ENCODE results near the gene AKAP8L. TPM values are rescaled to one million over a fixed set of nuclear protein-coding genes. Genes with fewer than 3 reads are reported as not detected.

Gene AKAP8L
- total RNA-seq, 3 donors from 2014 or later: 74.4 to 111 (median 96.0) TPM

DNA sequence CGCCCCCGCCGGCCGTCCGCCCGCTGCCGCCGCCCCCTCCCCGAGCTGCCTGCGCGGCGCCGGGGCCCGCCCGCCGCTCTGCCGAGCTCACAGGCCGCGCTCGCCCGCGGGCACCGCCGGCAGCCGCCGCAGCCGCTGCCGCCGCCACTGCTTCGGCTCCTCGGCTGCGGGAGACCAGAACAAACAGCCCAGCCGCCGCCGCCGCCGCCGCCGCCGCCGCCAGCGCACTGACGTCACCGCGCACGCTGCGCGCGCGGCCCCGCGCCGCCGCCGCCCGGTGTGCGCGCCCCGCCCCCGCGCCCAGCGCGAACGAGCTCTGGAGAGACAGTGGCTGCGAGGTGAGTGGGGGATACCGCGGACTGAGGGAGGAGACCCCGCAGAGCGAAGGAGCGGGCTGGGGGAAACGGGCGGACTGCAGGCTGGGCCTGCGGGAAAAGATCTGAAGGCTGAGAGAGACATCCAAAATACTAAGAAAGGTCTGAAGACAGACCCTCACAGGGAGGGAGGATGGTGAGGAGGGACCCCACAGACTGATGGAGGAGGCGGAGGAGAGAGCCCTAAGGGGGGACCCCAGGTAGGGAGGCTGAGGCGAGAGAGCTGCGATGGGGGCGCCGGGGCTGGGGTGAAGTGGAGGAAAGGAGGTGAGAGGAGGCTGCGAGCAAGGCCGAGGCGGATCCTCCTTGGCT lies 86.3 kb downstream of the AKAP8L start, which contains the start of gene BRD4:
Gene BRD4 (minus strand): TSS at position 229 of the 686 bp plus-strand sequence. CDS start 59,440 bp downstream, outside the sequence.
- Histone ChIP-seq H3K4me1 (ENCODE audit: low read depth) (peaks cover 31% of the 10 kb centered on the region), H3K4me3 (peak within 1 kb of the TSS; percentile 94), H3K9me3 (no peaks in the 10 kb centered on the region), H3K36me3 (ENCODE audit: low read depth) (no peaks in the 10 kb centered on the region)
- TF ChIP-seq, protein P1, sequence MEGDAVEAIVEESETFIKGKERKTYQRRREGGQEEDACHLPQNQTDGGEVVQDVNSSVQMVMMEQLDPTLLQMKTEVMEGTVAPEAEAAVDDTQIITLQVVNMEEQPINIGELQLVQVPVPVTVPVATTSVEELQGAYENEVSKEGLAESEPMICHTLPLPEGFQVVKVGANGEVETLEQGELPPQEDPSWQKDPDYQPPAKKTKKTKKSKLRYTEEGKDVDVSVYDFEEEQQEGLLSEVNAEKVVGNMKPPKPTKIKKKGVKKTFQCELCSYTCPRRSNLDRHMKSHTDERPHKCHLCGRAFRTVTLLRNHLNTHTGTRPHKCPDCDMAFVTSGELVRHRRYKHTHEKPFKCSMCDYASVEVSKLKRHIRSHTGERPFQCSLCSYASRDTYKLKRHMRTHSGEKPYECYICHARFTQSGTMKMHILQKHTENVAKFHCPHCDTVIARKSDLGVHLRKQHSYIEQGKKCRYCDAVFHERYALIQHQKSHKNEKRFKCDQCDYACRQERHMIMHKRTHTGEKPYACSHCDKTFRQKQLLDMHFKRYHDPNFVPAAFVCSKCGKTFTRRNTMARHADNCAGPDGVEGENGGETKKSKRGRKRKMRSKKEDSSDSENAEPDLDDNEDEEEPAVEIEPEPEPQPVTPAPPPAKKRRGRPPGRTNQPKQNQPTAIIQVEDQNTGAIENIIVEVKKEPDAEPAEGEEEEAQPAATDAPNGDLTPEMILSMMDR (IDR thresholded peaks at IDR 0.05): no peak
- intact Hi-C loops (cut with DNase I, micrococcal nuclease): no loop called here
- ATAC-seq (peak; percentile 89), DNase-seq (peak; percentile 84 to 85 (median 85))

DNA sequence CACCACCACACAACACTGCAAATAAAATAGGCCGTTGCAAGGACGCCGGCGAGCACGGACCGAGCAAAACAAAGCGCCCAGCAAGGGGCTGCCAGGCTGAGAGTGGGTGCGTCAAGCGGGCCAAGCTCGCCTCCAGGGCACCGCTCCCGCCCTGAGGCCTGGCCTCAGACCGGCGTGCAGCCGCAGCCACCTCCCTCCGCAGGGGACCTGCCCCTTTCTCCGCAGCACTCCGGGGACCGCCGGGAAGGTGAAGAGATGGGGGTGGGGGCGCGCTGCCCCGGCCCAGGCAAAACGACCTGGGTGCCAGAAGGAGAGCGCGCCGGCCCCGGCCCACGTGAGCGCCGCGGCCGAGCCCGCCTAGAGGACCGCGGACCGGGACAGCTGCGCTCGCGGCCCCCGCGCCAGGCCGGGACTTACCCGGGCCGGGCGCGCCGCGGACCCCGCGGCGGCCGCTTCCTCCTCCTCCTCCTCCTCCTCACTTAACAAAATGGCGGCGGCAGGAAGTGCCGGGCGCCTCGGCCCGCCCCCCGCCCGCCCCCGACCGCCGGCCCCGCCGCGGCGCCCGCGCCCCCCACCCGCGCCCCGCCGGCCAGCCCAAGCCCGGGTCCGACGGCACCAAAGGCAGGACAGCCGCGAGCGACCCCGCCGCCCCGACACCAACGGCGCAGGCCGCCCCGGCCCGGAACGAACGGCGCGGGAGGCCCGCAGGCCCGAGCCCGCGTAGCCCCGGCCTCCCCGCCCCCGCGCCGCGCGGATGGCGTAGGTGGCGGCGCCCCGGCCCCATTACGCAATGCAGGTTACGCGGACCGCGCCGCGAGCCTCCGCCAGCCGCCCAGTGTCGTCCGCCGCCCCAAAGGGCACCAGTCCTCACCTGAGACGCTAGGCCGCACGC lies 87.1 kb downstream of the AKAP8L start:
- Histone ChIP-seq H3K9me3 (no peaks in the 10 kb centered on the region), H3K36me3 (ENCODE audit: low read depth) (no peaks in the 10 kb centered on the region), H3K4me1 (ENCODE audit: low read depth) (peaks cover 39% of the 10 kb centered on the region), H3K4me3 (peak overlapping the region; percentile 94)
- TF ChIP-seq, protein P1 (IDR thresholded peaks at IDR 0.05): no peak
- peak; percentile 65 for ATAC-seq
- intact Hi-C loops (cut with DNase I, micrococcal nuclease): no loop called here
- peak; percentile 49 to 76 (median 72) for DNase-seq

DNA sequence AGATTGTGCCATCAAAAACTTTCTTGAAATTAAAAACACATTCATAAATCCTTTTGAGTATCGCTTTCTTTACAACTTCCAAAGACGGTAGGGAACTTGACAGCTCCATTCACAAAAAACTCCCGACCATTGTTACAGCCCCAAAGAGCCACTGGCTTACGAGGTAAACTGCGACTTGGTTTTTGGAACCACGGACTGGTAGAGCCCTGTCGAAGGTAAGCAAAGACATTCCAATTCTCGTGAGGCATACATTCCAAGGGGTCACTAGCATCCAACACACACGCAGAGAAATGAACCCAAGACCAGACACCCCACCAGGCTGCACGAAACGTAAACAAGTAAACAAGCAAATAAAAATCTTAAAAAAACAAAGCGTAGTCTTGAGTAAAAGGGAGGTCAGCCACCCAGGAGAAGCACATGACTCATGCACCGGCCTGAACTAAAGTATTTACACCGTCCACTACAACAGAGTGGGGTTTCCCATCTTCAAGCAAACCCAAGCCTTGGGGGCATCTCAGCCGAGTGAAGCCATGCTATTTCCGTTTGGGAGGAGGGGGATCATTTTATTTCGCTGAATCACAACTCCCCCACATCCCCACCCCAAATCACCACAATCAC lies 87.9 kb downstream of the AKAP8L start:
- Histone ChIP-seq H3K9me3 (no peaks in the 10 kb centered on the region), H3K36me3 (ENCODE audit: low read depth) (no peaks in the 10 kb centered on the region), H3K4me1 (ENCODE audit: low read depth) (peaks cover 46% of the 10 kb centered on the region), H3K4me3 (peak overlapping the region; percentile 94)
- ATAC-seq: peak; percentile 49
- TF ChIP-seq, protein P1 (IDR thresholded peaks at IDR 0.05): no peak
- intact Hi-C loops (cut with DNase I, micrococcal nuclease): no loop called here
- DNase-seq: peak in 1 of 3 donors; percentile 21

Small RNA genes lying within 50 kb of the gene (microRNA-seq; reads per million reads assigned to microRNA genes)
- not detected for gene MIR1470

Other genes starting within 250 kb of the AKAP8L start
- 10 to 100 TPM in 2 of 3 donors, 1 to 10 TPM in 1; 3.8 to 13.3 (median 13.0) TPM for gene NOTCH3, start 218.0 kb downstream of the AKAP8L start, total RNA-seq
- under 1 TPM in 1 of 3 donors, not detected in 2; 0.58 TPM for gene EPHX3, start 186.5 kb downstream of the AKAP8L start, total RNA-seq
- 100 to 1,000 TPM in 1 of 3 donors, 10 to 100 TPM in 2; 78.3 to 104 (median 82.6) TPM for gene BRD4, start 86.4 kb downstream of the AKAP8L start, total RNA-seq
- 10 to 100 TPM; 37.8 to 50.0 (median 41.3) TPM for gene AKAP8, start 39.2 kb downstream of the AKAP8L start, total RNA-seq
- gene WIZ, start 31.0 kb upstream of the AKAP8L start, total RNA-seq: 10 to 100 TPM; 26.7 to 39.9 (median 28.1) TPM
- gene RASAL3, start 45.6 kb upstream of the AKAP8L start, total RNA-seq: 1 to 10 TPM; 4.0 to 5.2 (median 5.1) TPM
- gene PGLYRP2, start 60.5 kb upstream of the AKAP8L start, total RNA-seq: not detected
- gene CYP4F22, start 89.5 kb upstream of the AKAP8L start, total RNA-seq: under 1 TPM in 2 of 3 donors, not detected in 1; 0.12 to 0.19 TPM
- gene CYP4F8, start 196.2 kb upstream of the AKAP8L start, total RNA-seq: not detected
- gene CYP4F3, start 221.9 kb upstream of the AKAP8L start, total RNA-seq: 1 to 10 TPM; 2.7 to 7.8 (median 4.3) TPM